ENCODE data around the gene SORBS2. TPM values are rescaled to one million over a fixed set of nuclear protein-coding genes. Genes with fewer than 3 reads are reported as not detected.

The SORBS2 gene
- total and polyA plus RNA-seq, 2 donors (not counting 3 experiments of a cell fraction or from before 2014, with no cell fraction given) = 69.8 to 82.5 TPM

DNA sequence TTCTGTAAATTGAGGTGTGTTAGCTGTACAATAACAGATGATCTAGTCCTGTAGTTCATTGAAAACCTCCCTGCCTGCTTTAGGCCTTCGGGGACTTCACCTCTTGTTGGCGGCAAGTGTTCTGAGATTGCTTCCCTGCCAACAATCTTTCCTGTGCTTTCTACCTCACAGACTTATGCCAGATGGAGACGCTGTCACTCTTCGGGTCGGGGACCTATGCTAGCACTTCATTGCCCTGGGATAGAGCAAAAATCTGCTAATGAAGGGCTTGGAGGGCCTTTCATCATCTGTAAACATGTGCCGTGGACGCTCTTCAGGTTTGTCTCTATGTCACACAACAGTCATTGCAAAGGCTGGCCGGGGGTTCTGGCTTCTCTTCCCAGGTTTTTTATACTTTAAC lies 272.0 kb downstream of the SORBS2 start:
- H4K20me1 ChIP-seq (replicated peaks; ENCODE audit: control insufficient read depth, extremely low read depth, insufficient read depth, low read length) = no peaks in the 10 kb centered on the region
- TF ChIP-seq JUN (IDR thresholded peaks at IDR 0.05; ENCODE audit: borderline replicate concordance, insufficient read depth, insufficient read length, low read depth) (no peak), GATA2 (IDR thresholded peaks at IDR 0.05; ENCODE audit: insufficient read depth, insufficient read length, low read depth, low read length) (no peak), MYC (IDR thresholded peaks at IDR 0.05; ENCODE audit: low read depth, low read length) (no peak), FOS (IDR thresholded peaks at IDR 0.05; ENCODE audit: borderline replicate concordance, insufficient read depth, low read length) (no peak), POLR2AphosphoS5 (IDR thresholded peaks at IDR 0.05; ENCODE audit: insufficient read depth, low read depth, low read length) (no peak), EZH2 (IDR thresholded peaks at IDR 0.05; ENCODE audit: borderline replicate concordance, low read depth, low read length, severe bottlenecking) (no peak)
- TF ChIP-seq, protein P1, sequence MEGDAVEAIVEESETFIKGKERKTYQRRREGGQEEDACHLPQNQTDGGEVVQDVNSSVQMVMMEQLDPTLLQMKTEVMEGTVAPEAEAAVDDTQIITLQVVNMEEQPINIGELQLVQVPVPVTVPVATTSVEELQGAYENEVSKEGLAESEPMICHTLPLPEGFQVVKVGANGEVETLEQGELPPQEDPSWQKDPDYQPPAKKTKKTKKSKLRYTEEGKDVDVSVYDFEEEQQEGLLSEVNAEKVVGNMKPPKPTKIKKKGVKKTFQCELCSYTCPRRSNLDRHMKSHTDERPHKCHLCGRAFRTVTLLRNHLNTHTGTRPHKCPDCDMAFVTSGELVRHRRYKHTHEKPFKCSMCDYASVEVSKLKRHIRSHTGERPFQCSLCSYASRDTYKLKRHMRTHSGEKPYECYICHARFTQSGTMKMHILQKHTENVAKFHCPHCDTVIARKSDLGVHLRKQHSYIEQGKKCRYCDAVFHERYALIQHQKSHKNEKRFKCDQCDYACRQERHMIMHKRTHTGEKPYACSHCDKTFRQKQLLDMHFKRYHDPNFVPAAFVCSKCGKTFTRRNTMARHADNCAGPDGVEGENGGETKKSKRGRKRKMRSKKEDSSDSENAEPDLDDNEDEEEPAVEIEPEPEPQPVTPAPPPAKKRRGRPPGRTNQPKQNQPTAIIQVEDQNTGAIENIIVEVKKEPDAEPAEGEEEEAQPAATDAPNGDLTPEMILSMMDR (IDR thresholded peaks at IDR 0.05; ENCODE audit: extremely low read depth in 1 of 2, insufficient read depth in 1 of 2, low read depth in 1 of 2, low read length in 2 of 2) = no peak
- TF ChIP-seq, protein P2, sequence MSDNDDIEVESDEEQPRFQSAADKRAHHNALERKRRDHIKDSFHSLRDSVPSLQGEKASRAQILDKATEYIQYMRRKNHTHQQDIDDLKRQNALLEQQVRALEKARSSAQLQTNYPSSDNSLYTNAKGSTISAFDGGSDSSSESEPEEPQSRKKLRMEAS (IDR thresholded peaks at IDR 0.05; ENCODE audit: insufficient read depth, insufficient read length) = no peak
- DNase-seq (ENCODE audit: low read depth, low spot score) = no peak
- H3K4me2 ChIP-seq (ENCODE audit: insufficient read depth, low read length) = no peak overlapping the region
- no peaks in the 10 kb centered on the region for H3K9me3 ChIP-seq (replicated peaks; ENCODE audit: control insufficient read depth, insufficient read depth, low read length)
- H3K79me2 ChIP-seq (ENCODE audit: control insufficient read depth, insufficient read depth, low read length) = no peaks in the 10 kb centered on the region
- H3K27ac ChIP-seq (ENCODE audit: insufficient read depth, low read depth, low read length) = no peak overlapping the region
- no peak overlapping the region for H2AFZ ChIP-seq (ENCODE audit: low read depth, low read length)
- H3K4me3 ChIP-seq (replicated peaks in 1 of 3; ENCODE audit: insufficient read depth in 1 of 3, low read depth in 1 of 3, low read length in 3 of 3) = no peak overlapping the region
- H3K4me1 ChIP-seq (ENCODE audit: control insufficient read depth, extremely low read depth, insufficient read depth, low read length) = peaks cover 6% of the 10 kb centered on the region
- ChIA-PET POLR2A (no interaction called here), CTCF (interaction anchor here (1.5 kb wide), 1 partner anchor 58 kb away, joined by 5 read pairs; no protein-coding TSS in a partner anchor)
- no peak overlapping the region for H3K9ac ChIP-seq (replicated peaks; ENCODE audit: extremely low read depth, insufficient read depth, low read length)
- H3K9me1 ChIP-seq (replicated peaks; ENCODE audit: control insufficient read depth, extremely low read depth, insufficient read depth, low read length) = no peaks in the 10 kb centered on the region
- dilution Hi-C loops (cut with MboI; ENCODE audit: extremely low pct_ligation_motif_present, low sequenced_read_pairs) = no loop called here
- intact Hi-C loops (cut with micrococcal nuclease) = no loop called here
- FAIRE-seq = no peak
- peaks cover 0 to 10% of the 10 kb centered on the region in 2 experiments for H3K27me3 ChIP-seq (ENCODE audit: control insufficient read depth in 2 of 2, insufficient read depth in 2 of 2, low read length in 2 of 2)
- H3K36me3 ChIP-seq (ENCODE audit: control insufficient read depth in 2 of 2, extremely low read depth in 1 of 2, insufficient read depth in 2 of 2, low read length in 2 of 2) = no peaks in the 10 kb centered on the region
- BruUV-seq (replicated peaks) = no TSS peak

Measured in endothelial cell of umbilical vein (primary cell).